GM23338 (cell line): ENCODE measurements around the gene ANKRD53.

Source experiments
- CREB1 ChIP-seq: fragments of 250-450 bp; sonication (Bioruptor Pico); IDR thresholded peaks from 2 replicates; pipeline ENCODE4 v1.5.0; 2020; ENCODE audit warnings: low read depth, mild to moderate bottlenecking, moderate library complexity
- EZH2 ChIP-seq: fragments of 200-600 bp; sonication (generic); IDR thresholded peaks from one replicate; pipeline ENCODE4 v1.8.0; 2017; ENCODE audit warnings: antibody characterized with exemption, mild to moderate bottlenecking, low read depth; ENCODE audit not compliant: unreplicated experiment
- EZH2phosphoT487 ChIP-seq: fragments of 200-600 bp; sonication (generic); IDR thresholded peaks from one replicate; pipeline ENCODE4 v1.8.1; 2018; ENCODE audit warnings: antibody characterized with exemption; ENCODE audit not compliant: unreplicated experiment
- JUNB ChIP-seq: IDR thresholded peaks from one replicate; pipeline ENCODE4 v1.6.1; 2016; ENCODE audit warnings: antibody characterized with exemption; ENCODE audit not compliant: unreplicated experiment
- POLR2AphosphoS5 ChIP-seq: IDR thresholded peaks from 2 replicates; pipeline ENCODE4 v1.6.1; 2016; ENCODE audit warnings: antibody characterized with exemption, low read depth
- STAT1 ChIP-seq: IDR thresholded peaks from one replicate; pipeline ENCODE4 v1.6.1; 2016; ENCODE audit warnings: antibody characterized with exemption; ENCODE audit not compliant: unreplicated experiment
- TF ChIP-seq, protein P1 (sequence below), 2 experiments: fragments of 200-600 bp in 1 of 2; sonication (generic) in 1 of 2; conservative IDR thresholded peaks; 2 replicates each; pipeline versions ENCODE4 v1.5.1 to v1.6.1; 2016 to 2017; ENCODE audit warnings: antibody characterized with exemption in 2 of 2, low read depth in 2 of 2, mild to moderate bottlenecking in 2 of 2, moderate library complexity in 1 of 2
- TF ChIP-seq, protein P2 (sequence below): fragments of 250-450 bp; sonication (Bioruptor Pico); IDR thresholded peaks from 2 replicates; pipeline ENCODE4 v1.5.0; 2020; ENCODE audit warnings: mild to moderate bottlenecking, moderate library complexity

DNA sequence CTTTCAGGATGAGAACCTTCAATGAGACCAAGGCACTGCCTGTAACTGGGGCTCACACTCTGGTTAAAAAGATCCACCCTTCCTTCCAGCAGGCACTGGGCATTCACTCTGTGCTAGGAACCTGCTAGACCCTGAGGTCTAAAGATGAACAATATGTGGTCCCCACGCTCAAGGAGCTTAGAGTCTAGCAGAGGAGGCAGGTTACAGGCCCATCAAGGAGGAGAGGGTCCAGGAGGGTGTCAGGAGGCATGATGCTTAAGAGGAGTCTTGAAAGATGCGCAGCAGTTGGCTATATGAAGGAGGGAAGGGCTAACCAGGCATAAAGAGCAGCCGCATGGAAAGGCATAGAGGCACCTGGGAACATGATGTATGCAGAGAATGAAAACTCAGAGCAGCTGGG is 4.5 kb downstream of the ANKRD53 start:
- TF ChIP-seq, protein P1, sequence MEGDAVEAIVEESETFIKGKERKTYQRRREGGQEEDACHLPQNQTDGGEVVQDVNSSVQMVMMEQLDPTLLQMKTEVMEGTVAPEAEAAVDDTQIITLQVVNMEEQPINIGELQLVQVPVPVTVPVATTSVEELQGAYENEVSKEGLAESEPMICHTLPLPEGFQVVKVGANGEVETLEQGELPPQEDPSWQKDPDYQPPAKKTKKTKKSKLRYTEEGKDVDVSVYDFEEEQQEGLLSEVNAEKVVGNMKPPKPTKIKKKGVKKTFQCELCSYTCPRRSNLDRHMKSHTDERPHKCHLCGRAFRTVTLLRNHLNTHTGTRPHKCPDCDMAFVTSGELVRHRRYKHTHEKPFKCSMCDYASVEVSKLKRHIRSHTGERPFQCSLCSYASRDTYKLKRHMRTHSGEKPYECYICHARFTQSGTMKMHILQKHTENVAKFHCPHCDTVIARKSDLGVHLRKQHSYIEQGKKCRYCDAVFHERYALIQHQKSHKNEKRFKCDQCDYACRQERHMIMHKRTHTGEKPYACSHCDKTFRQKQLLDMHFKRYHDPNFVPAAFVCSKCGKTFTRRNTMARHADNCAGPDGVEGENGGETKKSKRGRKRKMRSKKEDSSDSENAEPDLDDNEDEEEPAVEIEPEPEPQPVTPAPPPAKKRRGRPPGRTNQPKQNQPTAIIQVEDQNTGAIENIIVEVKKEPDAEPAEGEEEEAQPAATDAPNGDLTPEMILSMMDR (conservative IDR thresholded peaks at IDR 0.05; ENCODE audit: low read depth in 2 of 2): no peak
- TF ChIP-seq JUNB: no peak
- TF ChIP-seq EZH2: no peak
- TF ChIP-seq CREB1 (CRISPR knock-in tag): no peak
- TF ChIP-seq POLR2AphosphoS5: no peak
- no peak for TF ChIP-seq EZH2phosphoT487
- TF ChIP-seq, protein P2, sequence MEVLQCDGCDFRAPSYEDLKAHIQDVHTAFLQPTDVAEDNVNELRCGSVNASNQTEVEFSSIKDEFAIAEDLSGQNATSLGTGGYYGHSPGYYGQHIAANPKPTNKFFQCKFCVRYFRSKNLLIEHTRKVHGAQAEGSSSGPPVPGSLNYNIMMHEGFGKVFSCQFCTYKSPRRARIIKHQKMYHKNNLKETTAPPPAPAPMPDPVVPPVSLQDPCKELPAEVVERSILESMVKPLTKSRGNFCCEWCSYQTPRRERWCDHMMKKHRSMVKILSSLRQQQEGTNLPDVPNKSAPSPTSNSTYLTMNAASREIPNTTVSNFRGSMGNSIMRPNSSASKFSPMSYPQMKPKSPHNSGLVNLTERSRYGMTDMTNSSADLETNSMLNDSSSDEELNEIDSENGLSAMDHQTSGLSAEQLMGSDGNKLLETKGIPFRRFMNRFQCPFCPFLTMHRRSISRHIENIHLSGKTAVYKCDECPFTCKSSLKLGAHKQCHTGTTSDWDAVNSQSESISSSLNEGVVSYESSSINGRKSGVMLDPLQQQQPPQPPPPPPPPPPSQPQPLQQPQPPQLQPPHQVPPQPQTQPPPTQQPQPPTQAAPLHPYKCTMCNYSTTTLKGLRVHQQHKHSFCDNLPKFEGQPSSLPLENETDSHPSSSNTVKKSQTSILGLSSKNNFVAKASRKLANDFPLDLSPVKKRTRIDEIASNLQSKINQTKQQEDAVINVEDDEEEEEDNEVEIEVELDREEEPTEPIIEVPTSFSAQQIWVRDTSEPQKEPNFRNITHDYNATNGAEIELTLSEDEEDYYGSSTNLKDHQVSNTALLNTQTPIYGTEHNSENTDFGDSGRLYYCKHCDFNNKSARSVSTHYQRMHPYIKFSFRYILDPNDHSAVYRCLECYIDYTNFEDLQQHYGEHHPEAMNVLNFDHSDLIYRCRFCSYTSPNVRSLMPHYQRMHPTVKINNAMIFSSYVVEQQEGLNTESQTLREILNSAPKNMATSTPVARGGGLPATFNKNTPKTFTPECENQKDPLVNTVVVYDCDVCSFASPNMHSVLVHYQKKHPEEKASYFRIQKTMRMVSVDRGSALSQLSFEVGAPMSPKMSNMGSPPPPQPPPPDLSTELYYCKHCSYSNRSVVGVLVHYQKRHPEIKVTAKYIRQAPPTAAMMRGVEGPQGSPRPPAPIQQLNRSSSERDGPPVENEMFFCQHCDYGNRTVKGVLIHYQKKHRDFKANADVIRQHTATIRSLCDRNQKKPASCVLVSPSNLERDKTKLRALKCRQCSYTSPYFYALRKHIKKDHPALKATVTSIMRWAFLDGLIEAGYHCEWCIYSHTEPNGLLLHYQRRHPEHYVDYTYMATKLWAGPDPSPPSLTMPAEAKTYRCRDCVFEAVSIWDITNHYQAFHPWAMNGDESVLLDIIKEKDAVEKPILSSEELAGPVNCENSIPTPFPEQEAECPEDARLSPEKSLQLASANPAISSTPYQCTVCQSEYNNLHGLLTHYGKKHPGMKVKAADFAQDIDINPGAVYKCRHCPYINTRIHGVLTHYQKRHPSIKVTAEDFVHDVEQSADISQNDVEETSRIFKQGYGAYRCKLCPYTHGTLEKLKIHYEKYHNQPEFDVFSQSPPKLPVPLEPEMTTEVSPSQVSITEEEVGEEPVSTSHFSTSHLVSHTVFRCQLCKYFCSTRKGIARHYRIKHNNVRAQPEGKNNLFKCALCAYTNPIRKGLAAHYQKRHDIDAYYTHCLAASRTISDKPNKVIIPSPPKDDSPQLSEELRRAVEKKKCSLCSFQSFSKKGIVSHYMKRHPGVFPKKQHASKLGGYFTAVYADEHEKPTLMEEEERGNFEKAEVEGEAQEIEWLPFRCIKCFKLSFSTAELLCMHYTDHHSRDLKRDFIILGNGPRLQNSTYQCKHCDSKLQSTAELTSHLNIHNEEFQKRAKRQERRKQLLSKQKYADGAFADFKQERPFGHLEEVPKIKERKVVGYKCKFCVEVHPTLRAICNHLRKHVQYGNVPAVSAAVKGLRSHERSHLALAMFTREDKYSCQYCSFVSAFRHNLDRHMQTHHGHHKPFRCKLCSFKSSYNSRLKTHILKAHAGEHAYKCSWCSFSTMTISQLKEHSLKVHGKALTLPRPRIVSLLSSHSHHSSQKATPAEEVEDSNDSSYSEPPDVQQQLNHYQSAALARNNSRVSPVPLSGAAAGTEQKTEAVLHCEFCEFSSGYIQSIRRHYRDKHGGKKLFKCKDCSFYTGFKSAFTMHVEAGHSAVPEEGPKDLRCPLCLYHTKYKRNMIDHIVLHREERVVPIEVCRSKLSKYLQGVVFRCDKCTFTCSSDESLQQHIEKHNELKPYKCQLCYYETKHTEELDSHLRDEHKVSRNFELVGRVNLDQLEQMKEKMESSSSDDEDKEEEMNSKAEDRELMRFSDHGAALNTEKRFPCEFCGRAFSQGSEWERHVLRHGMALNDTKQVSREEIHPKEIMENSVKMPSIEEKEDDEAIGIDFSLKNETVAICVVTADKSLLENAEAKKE (CRISPR knock-in tag): no peak
- no peak for TF ChIP-seq STAT1
